WERI-Rb-1 (cell line): Measurements from ENCODE around the gene FKBP8.

Experiments used
- DNase-seq: peaks from one replicate; pipeline ENCODE4 v3.0.0-alpha.2; 2020
- H3K27ac ChIP-seq: fragments of 250-450 bp; sonication (Bioruptor Pico); 2 replicates; pipeline ENCODE4 v1.5.1; 2020; ENCODE audit warnings: mild to moderate bottlenecking, moderate library complexity
- H3K27me3 ChIP-seq: fragments of 250-450 bp; sonication (Bioruptor Pico); 2 replicates; pipeline ENCODE4 v1.5.1; 2021; ENCODE audit warnings: mild to moderate bottlenecking, low read depth, moderate library complexity; ENCODE audit not compliant: insufficient read depth, severe bottlenecking
- H3K36me3 ChIP-seq: fragments of 250-450 bp; sonication (Bioruptor Pico); 2 replicates; pipeline ENCODE4 v1.5.1; 2020; ENCODE audit warnings: mild to moderate bottlenecking, moderate library complexity
- H3K4me3 ChIP-seq: 2 replicates; pipeline ENCODE4 v1.5.1; 2011; ENCODE audit warnings: low read depth, mild to moderate bottlenecking, control low read depth, low read length
- H3K9me3 ChIP-seq: fragments of 250-450 bp; sonication (Bioruptor Pico); 2 replicates; pipeline ENCODE4 v1.5.1; 2021; ENCODE audit warnings: mild to moderate bottlenecking, moderate library complexity; ENCODE audit not compliant: severe bottlenecking
- CTCF ChIP-seq: IDR thresholded peaks from 2 replicates; pipeline ENCODE4 v1.5.1; 2011; ENCODE audit warnings: low read depth, mild to moderate bottlenecking, control low read depth, inconsistent platforms, low read length

The FKBP8 gene

GRCh38 chr19:18488838-18489626 lies 54.3 kb downstream of the FKBP8 start:
- H3K27me3 ChIP-seq, result no peaks in the 10 kb centered on the region
- no peaks in the 10 kb centered on the region for H3K36me3 ChIP-seq
- TF ChIP-seq CTCF, result peak; percentile 81
- no peak overlapping the region for H3K4me3 ChIP-seq
- no peaks in the 10 kb centered on the region for H3K9me3 ChIP-seq
- no peak overlapping the region for H3K27ac ChIP-seq
- DNase-seq, result peak; percentile 62

- no peak for TF ChIP-seq CTCF
- H3K27ac ChIP-seq, result no peak overlapping the region
- H3K9me3 ChIP-seq, result no peaks in the 10 kb centered on the region
- no peaks in the 10 kb centered on the region for H3K36me3 ChIP-seq
- no peak overlapping the region for H3K4me3 ChIP-seq
- no peaks in the 10 kb centered on the region for H3K27me3 ChIP-seq
- DNase-seq, result no peak
These were observed 55.0 kb downstream of the FKBP8 start for GRCh38 chr19:18488403-18488723.

- Histone ChIP-seq H3K27ac (no peak overlapping the region), H3K36me3 (no peaks in the 10 kb centered on the region), H3K4me3 (no peak overlapping the region), H3K27me3 (no peaks in the 10 kb centered on the region), H3K9me3 (no peaks in the 10 kb centered on the region)
- DNase-seq, result no peak
- no peak for TF ChIP-seq CTCF
These were observed 55.6 kb downstream of the FKBP8 start for GRCh38 chr19:18487576-18488402.

GRCh38 chr19:18486746-18487145 lies 56.6 kb downstream of the FKBP8 start:
- no peak overlapping the region for H3K27ac ChIP-seq
- TF ChIP-seq CTCF, result no peak
- H3K36me3 ChIP-seq, result no peaks in the 10 kb centered on the region
- DNase-seq, result no peak
- no peaks in the 10 kb centered on the region for H3K9me3 ChIP-seq
- no peak overlapping the region for H3K4me3 ChIP-seq
- H3K27me3 ChIP-seq, result no peaks in the 10 kb centered on the region

GRCh38 chr19:18484992-18485391 lies 58.4 kb downstream of the FKBP8 start:
- 0 out of 2 replicates have a peak, but pooled peaks have one; percentile 0 for TF ChIP-seq CTCF
- DNase-seq, result no peak
- Histone ChIP-seq H3K27ac (no peak overlapping the region), H3K4me3 (no peak overlapping the region), H3K36me3 (no peaks in the 10 kb centered on the region), H3K9me3 (no peaks in the 10 kb centered on the region), H3K27me3 (no peaks in the 10 kb centered on the region)
